Measurements from ENCODE around the gene EIF2AK3.
"Not testable (repeated sequence)": the region's sequence is repeated elsewhere in the genome, so short reads cannot be mapped to it uniquely, and the experiment has no call there.

EIF2AK3 gene

DNA sequence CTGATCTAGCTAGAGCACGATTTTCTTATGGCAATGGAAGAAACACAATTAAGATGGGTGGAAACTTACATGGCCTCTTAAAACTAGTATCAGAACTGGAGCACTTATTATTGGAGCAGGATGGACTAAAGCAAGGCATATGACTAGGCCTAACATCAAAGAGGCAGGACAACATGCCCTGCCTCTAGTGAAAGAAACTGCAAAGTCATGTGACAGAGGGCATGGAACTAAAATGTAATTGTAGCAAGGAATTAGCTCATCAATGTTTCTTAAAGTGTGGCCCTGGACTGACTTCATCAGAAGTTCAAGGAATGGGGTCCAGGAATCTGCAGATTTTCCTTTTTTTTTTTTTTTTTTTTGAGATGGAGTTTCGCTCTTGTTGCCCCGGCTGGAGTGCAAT is 5.3 kb upstream of the EIF2AK3 start:
- DNase-seq, result no peak

DNA sequence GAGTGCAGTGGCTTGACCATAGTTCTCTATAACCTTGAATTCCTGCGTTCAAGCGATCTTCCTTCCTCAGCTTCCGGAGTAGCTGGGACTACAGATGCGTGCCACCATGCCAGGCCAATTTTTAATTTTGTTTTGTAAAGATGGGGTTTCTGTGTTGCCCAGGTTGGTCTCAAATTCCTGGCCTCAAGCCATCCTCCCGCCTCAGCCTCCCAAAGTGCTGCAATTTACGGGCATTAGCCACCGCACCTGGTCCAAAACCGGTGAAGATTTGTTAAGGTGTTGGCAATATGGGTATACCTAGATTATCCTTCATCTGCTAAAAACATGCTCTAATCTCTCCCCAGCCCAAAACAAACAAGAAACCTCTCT is 1.3 kb upstream of the EIF2AK3 start:
- DNase-seq, result no peak

DNA sequence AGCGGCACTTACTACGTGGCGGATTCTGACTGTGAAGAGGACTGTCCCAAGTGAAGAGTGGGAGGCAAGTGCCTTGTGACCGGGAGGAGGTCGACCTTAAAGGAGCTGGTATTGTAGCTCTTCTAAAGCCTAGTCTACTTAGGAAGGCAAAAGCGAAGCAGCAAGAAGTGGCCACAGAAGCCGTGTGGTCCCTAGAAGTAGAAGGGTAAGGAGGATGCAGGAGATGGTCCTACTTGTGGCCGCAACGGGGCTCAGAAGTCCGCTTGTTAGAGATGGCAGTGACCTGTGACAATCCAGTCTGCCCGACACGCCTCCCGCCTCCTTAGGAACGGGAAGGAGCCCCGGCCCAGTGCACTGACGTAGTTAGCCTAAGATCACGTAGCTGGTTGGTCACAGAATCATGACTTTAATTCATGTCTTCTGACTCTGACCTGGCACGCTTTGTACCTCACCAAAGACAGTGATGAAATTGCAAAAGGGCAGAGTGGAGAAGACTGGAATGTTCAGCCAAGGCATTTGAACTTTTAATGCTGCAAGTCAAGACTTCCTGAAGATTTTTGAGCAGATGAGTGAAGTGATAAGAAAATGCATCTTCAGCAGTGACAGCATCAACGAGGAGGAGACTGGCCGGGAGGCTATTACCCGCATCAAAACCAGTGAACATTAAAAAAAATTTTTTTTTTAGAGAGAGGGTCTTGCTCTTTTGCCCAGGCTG is 749 bp upstream of the EIF2AK3 start:
- peak; percentile 90 for DNase-seq

DNA sequence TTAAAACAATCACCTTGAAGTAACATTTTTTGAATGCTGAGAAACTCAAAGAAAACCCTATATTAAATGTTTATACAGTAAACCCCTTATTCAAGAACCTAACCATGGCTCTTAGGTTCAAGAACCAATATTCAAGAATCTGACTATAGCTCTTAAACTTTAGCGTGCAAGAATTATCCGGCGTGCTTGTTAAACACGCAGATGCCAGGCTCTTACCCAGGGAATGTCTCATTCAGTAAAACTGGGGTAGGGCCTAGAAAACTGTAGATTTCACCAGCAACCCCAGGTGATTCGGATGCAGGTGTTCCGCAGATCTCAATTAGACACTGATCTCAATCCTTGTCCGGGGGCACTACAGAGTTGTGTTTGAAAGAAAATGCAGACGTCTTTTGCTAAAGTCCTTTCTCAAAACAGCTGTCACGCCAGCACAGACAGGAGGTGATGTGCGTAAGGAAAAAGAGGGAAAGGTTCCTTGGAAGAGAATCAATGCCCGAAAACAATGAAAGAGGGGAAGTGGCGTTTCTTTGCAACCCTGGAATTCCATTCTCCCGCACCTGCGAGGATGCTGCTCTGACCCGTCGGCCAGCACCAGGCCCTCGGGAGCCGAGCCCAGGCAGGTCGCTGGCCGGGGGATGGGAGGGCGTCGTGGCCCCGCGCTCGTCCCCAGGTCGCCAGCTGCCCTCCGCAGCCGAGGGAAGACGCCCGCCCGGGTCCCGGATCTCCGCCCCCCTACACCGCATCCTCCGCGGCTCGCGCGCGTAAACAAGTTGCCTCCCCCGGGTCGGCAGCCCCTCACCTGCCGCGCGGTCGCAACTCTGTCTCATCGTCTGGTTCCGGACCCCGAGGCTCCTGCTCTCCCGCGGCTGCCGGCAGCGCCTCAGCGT is 851 bp downstream of the EIF2AK3 start:
- no peak for DNase-seq

DNA sequence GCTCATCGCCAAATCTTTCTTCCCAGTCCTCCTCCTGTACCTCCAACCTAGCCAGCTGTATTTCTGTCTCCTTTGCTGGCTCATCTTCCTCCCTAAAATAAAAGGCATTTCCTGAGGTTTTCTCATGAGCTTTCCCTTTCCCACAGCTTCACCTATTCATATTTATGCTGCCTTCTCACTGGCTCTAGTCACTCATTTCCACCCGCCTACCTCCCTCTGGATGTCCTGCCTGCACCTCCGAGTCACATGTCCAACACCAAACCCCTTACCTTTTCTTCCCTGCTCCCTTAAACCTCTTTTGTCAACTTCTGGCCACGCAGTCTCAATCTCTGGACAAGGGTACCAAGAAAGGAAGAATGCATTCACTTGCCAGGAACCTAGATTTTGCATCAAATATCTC is 2.8 kb downstream of the EIF2AK3 start:
- no peak for DNase-seq

DNA sequence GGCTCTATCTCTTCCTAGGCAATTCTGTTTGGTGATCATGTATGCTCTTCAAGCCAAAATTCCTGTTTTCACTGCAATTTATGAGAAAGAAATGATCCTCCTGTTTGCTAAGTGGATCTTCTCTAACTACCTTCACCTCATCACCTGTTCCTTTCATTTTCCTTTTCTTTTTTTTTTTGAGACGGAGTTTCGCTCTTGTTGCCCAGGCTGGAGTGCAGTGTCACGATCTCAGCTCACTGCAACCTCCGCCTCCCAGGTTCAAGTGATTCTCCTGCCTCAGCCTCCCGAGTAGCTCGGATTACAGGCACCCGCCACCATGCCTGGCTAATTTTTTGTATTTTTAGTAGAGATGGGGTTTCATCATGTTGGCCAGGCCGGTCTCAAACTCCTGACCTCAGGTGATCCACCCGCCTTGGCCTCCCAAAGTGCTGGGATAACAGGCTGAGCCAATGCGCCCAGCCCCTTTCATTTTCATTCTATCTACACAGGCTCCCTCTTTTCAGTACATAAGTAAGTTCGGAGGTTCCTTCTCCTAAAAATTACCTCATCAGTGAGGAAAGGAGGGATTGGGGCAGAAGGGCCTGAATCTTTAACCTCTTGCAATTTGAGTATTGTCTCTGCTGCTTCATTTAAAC is 3.3 kb downstream of the EIF2AK3 start:
- DNase-seq, result not testable (repeated sequence)

DNA sequence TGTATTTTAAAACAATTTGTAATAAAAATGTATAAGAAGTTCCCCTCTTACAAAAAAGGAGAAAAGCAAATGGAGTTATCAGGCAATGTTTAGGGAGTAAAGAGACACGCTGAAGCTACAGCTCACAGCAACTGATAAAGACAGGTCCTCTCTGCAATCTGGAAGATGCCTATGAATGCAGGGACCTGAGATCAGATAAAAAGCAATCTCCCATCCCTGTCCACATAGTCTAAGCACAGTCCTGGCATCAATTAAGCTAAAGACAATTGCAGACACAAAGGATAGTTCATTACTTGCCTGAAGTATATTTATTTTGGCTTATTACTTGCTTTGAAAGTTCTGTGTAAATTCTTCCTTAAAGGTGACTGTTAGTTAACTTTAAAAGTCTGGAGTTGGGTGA is 5.0 kb downstream of the EIF2AK3 start:
- no peak for DNase-seq

DNA sequence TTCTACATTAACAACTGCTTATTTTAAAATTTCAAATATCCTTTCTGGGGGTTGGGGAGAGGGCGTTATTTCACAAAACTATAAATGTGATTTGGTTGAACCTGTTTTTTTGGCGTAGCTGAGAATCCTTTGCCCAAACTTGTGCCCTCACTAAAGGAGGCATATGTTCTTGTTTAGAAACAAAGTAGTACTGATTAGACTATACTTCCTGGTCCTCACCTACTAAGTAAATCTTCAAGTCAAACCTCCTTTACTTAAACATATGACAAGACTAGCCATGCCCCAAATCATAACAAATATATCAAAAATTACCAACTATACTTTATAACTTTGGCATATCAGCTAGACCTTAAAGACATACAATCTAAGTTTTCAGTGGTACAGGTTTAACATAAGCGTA is 5.8 kb downstream of the EIF2AK3 start:
- no peak for DNase-seq

DNA sequence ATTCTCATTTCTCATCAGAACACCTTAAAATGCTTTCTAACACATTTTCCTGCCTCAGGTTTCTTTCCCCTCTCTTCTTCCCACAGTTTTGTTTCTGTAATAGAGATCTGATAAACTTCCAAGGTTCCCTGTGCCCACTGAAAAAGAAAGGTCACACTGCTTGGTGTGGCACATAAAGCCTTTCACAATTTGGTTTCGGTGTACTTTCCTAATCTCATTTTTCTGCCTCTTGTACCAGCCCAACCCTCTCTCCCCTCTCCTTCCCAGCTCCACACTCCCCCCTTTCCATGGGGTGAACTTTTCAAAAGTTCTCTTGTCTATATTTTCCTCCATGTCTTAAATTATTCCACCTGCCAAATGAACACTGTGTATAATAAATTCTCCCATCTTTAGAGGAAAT is 7.2 kb downstream of the EIF2AK3 start:
- no peak for DNase-seq

DNA sequence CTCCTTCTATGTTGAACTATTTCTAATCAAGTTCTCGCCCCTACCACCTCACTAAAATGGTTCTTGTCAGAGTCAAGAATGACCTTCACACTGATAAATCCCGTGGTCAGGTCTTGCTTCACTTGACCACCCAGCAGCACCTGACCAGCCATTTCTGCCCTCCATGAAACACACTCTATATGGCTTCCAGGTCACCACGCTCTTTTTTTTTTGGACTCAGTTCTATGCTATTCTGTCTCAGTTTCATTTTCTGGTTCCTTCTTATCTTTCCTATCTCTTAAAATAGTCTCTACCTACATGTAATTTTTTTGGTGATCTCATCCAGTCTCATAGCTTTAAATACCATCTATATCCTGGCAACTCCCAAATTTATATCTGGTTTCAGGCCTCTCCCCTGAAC is 11.4 kb downstream of the EIF2AK3 start:
- no peak for DNase-seq

DNA sequence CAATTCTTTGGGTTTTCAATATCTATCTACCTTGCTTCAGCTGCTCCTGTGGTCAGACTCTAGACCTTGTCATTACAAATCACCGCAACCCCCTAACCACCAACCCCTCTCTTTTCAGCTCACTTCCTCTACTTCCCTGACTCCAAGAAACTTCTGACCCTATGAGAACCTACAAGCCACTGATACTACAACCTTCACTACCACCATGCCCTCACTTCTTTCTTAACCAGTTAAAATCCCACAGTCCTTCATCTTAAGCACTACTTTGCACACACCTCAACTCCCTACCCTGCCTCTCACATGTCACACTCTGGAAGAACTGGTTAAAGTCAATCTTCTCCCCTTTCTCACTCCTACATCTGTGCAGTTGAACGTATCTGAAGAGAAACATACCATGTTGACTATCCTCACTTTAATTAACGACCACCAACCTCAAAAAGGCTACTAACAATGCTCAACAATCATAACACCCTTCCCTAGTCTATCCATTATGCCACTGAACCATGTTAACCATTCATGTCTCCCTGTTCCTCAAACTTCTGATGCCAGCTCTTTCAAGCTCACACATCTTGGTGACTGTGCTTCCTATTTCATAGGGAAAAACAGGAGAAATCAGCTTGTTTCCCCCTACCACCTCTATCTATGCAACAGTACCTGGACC is 12.6 kb downstream of the EIF2AK3 start:
- DNase-seq, result no peak

DNA sequence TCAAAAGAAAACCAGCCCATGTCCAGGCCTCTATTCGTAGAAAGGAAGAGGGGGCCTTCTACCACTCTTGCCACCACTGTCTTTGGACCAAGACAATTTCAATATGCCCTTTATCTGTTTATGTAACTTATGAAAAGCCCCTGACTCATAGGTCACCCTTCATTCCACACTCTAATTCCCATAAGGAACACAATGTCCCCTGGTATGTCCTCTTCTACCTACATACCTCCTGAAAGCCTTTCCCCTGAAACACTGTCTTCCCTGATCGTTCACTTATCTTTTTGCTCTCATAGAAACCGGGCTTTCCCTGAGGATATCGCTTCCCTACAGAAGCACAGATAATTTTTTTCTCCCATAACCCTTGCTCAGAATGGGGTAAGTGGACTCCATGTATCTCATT is 13.3 kb downstream of the EIF2AK3 start:
- no peak for DNase-seq

DNA sequence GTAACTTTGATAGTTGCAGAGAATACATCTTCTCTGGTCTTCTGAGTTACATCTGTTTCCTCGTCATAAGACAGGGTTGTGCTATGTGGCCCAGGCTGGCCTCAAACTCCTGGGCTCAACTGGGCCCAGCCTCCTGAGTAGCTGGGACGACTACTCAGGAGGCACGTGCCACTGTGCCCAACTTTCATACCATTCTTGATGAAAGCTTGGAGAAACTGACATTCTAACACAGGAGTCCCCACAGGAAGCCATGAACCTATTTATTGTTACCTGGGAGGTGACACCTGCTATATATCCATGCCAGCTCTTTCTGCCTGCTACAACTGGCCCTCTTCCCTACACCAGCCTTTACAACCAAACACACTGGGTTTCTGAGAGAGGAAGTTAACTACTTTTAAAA is 19.1 kb downstream of the EIF2AK3 start:
- DNase-seq, result no peak

DNA sequence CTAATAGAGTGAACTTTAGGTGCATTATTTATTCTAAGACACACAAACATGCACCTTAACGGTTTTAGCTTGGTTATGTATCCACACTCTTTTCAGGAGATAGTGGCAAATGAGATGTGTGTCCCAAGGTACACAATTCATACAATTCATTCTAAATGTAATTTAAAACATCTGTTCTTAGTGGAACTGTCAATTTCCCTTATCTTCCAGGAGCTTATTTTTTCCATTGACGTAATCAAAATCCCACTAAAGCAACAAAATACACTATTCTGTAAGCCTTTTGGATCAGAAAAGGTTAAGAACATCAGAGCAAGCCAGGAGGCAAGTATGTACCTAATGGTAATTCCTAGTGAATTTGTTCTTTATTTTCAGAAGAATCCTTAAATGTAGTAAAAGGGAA is 19.8 kb downstream of the EIF2AK3 start:
- DNase-seq, result no peak

DNA sequence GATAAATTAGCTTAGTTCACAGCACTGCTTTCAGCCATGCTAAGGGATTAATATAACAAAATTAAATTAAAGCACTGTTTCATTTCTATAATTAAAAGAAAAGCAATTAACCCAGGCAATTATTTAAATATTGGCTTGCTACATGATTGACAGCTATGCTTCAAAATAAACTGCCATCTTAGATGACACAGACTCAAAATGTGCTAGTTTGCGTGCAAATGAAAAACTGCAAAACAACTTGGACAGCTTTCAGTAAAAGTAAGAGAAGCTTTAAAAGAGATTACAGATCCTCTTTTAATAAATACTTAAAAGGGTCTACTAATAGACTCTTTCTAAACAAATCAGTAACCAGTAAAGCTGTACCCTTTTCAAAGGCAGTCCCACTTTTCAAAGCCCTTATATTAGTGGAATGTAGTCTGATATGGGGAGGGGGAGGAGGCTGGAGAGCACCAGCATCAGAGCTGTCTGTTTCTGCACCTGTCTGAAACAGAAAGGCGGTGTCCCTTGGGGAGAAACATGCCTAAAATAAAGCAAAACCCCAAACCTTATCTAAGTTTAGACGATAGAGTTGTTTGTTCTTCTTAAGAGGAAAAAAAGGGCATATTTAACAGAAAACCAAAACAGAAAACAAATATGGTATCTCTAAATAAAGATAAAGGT is 20.8 kb downstream of the EIF2AK3 start:
- no peak for DNase-seq

DNA sequence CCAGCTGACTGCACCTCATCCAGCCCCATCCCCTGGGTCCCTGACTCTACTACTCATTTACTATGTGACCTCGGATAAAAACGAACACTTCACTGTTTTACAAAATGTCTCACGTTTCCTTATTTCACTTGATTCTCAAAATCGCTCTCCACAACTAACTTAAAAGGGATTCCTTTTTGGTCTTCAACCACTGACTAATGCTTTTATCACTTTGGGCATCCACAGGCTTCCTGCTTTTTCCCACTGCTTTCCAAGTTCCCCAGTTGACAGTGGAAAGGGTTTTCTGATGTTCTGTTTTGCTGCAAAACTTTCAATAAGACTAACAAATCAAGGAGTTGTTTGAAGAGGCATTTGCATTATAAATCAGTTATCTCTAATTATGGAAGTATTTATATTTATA is 24.1 kb downstream of the EIF2AK3 start:
- DNase-seq, result no peak

DNA sequence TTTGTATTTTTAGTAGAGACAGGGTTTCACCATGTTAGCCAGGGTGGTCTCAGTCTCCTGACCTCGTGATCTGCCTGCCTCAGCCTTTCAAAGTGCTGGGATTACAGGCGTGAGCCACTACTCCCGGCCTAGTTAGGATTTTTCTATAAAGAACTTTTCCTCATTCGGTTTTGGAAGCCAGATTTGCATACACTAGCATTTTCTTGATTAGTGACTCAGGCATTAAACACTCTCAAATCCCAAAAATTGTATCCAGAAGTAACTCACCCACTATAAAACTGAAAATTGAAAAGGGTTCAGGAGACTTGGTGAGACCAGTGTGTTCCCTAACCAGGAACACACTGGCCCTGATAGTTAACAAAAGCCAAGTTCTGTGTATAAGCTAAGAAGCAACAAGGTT is 25.2 kb downstream of the EIF2AK3 start:
- DNase-seq, result no peak

DNA sequence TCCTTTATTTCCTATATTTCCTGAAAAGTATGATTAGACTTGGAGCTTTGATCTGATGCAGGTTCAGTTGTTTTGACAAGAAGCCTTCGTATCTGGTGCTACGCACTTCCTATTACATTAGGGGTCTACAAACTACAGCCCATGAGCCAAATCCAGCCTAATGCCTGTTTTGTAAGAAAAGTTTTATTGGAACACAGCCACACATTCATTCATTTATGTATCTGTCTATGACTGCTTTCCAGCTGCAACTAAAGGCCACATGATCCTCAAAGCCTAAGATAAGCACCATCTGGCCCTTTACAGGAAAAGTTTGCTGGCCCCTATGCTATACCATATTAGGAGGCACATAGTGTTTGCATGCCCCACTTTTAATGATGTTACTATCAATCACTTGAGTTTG is 26.0 kb downstream of the EIF2AK3 start:
- no peak for DNase-seq

DNA sequence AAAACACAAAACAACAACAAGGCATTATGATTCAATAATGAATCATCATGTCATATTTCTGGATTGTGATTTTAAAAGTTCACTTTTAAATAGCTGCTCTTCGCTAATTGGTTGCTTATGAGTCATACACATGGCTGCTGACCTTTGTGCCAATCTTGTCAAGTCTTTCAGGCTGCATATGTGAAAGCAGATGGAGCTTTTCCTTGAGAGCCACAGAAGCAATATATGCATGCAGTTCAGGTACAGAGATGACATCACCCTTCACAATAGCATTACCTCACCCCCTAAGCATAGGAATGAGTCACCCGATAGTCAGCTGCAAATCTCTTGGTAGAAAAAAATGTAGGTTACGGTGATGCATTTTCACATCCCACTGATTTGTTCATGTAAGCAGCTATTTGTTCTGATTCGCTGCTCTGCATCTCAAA is 27.2 kb downstream of the EIF2AK3 start:
- peak; percentile 39 for DNase-seq

DNA sequence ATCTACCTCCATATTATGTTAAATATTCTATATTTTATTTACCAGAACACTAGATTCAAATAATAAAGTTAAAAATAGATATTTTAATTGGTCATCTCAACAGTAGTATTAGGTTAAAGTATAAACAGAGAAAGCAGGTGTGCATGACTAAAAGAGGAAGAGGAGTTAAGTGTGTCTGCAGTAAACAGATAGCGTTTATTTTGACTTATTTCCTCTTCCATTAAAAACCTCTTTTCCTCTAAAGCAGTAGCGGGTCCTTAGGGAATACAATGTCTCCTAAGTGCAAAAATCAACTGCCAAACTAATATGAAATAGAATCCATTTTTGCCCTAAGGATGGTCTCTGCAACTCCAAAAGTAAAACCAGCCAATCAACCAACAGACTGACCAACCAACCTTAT is 27.7 kb downstream of the EIF2AK3 start:
- DNase-seq, result no peak

DNA sequence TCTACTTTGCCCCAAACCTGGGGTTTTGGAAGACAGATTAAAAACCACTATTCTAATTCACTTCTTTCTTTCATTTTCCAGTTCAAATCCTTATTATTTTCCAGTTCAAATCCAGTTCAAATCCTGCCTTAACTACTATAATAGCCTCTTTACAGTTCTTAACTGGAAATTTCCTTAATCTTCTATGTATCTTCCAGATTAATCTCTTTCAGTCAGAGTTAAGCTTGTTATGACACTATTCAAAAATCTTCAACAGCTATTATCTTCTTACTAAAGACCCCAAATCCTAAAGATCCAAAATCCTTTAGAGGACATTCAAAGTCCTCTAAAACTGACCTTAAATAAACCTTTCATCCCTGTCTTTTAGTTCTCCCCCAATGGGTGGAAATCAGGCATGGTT is 30.1 kb downstream of the EIF2AK3 start:
- no peak for DNase-seq

DNA sequence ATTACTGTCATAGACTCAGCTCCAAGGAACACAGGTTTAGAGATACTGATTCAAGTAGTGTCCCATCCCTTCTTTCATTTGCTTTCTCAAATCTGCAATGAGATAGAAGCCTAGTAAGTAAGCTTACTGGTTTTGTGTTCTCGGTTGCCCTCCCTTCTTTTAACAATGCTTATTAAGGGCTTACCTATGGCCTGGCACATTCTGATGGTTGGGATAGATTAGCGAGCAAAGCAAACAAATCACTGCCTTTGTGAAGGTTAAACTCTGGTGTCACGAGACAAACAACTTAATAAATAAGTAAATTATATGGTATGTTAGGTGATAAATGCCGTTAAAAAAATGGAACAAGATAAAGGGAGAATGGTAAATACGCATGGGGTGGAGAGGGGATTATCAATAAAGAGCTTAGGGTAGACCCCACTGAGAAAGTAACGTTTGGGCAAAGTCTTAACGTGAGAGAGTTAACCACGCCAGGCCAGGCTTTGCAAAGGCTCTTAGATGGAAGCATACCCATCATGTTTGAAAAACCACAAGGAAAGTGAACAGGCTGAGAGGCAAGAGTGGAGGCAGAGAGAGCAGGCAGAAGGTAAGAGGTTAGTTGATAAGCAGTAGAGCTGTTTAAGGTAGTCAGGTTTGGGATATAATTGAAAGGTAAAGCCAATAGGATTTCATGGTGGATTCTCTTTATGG is 31.0 kb downstream of the EIF2AK3 start:
- no peak for DNase-seq
